Panc1 (cell line): Measurements from ENCODE around the gene HOXA10. TPM values are rescaled to one million over a fixed set of nuclear protein-coding genes. Genes with fewer than 3 reads are reported as not detected.

ENCODE experiments used
- ATAC-seq: fragments of 200-7000 bp; cut with Tn5 transposase; 2 replicates; pipeline ENCODE4 v1.9.1; 2020; ENCODE audit warnings: mild to moderate bottlenecking, moderate library complexity
- BruUV-seq: library from RNA; stranded (reverse); fragments of 400-500 nt; replicated peaks from 2 replicates; lab custom pipeline; 2021; lab: Mats Ljungman, UMichigan
- CTCF ChIA-PET: fragments of 300-600 bp; sonication (Branson Sonifier 250); formaldehyde crosslinking; loops from one replicate; lab custom pipeline; 2022; ENCODE audit warnings: antibody characterized with exemption; lab: Charles Lee
- POLR2A ChIA-PET: fragments of 300-600 bp; sonication (Branson Sonifier 250); formaldehyde crosslinking; loops from one replicate; lab custom pipeline; 2022; ENCODE audit warnings: antibody characterized with exemption; lab: Charles Lee
- DNase-seq: peaks from one replicate; pipeline ENCODE4 v3.0.0-alpha.2; 2010; ENCODE audit warnings: low read depth, low spot score
- H3K27ac ChIP-seq: 2 replicates; pipeline ENCODE4 v1.5.1; 2011; ENCODE audit warnings: mild to moderate bottlenecking, low read length, inconsistent platforms
- H3K27me3 ChIP-seq: fragments of 200-500 bp; sonication (Bioruptor generic); 2 replicates; pipeline ENCODE4 v1.6.0; 2014; ENCODE audit warnings: low read length, inconsistent platforms; ENCODE audit not compliant: control insufficient read depth, insufficient read depth
- H3K36me3 ChIP-seq: fragments of 200-500 bp; sonication (Bioruptor generic); 2 replicates; pipeline ENCODE4 v1.5.1; 2014; ENCODE audit warnings: inconsistent platforms, mild to moderate bottlenecking, low read length, moderate library complexity; ENCODE audit not compliant: control insufficient read depth, insufficient read depth
- H3K4me1 ChIP-seq: 2 replicates; pipeline ENCODE4 v1.5.1; 2011; ENCODE audit warnings: inconsistent platforms, mild to moderate bottlenecking, low read length, moderate library complexity; ENCODE audit not compliant: control insufficient read depth, insufficient read depth
- H3K4me3 ChIP-seq, 2 experiments: 2 replicates each; pipeline ENCODE4 v1.5.1; 2011 to 2012; ENCODE audit warnings: low read depth in 2 of 2, low read length in 2 of 2, mild to moderate bottlenecking in 2 of 2, inconsistent platforms in 1 of 2, moderate library complexity in 1 of 2
- H3K9me3 ChIP-seq: fragments of 200-500 bp; sonication (Bioruptor generic); 2 replicates; pipeline ENCODE4 v1.5.1; 2014; ENCODE audit warnings: low read depth, mild to moderate bottlenecking, inconsistent platforms, low read length, moderate library complexity; ENCODE audit not compliant: control insufficient read depth, insufficient read depth
- CTCF ChIP-seq: fragments of 450-650 bp; IDR thresholded peaks from 2 replicates; pipeline ENCODE4 v1.5.1; 2017; ENCODE audit warnings: mild to moderate bottlenecking
- POLR2AphosphoS5 ChIP-seq: IDR thresholded peaks from 2 replicates; pipeline ENCODE4 v1.6.1; 2012; ENCODE audit warnings: mild to moderate bottlenecking, low read depth, low read length, moderate library complexity
- SIN3A ChIP-seq: IDR thresholded peaks from 2 replicates; pipeline ENCODE4 v1.6.1; 2012; ENCODE audit warnings: low read depth, mild to moderate bottlenecking, low read length, moderate library complexity, borderline replicate concordance; ENCODE audit not compliant: insufficient read depth
- TCF7L2 ChIP-seq: IDR thresholded peaks from 2 replicates; pipeline ENCODE4 v1.6.1; 2011; ENCODE audit warnings: mild to moderate bottlenecking, low read depth, low read length, inconsistent platforms
- in situ Hi-C: cut with HindIII; loops from 2 replicates; pipeline ENCODE4 v1.10.0; 2016; ENCODE audit warnings: low sequenced_read_pairs, low pct_unique_long_range_greater_than_20kb
- intact Hi-C: fragments of 100-400 bp; cut with micrococcal nuclease; formaldehyde crosslinking; loops from one replicate; pipeline ENCODE4 v1.10.0; 2022; ENCODE audit not compliant: unreplicated experiment
- total RNA-seq: library from RNA; stranded (reverse); gene quantifications from one replicate; pipeline ENCODE4 v1.2.1, GENCODE V29; 2021; ENCODE audit not compliant: unreplicated experiment
- TF ChIP-seq, protein P1 (sequence below), 2 experiments: IDR thresholded peaks; 2 replicates each; pipeline ENCODE4 v1.6.1; 2011 to 2012; ENCODE audit warnings: low read depth in 2 of 2, control low read depth in 1 of 2, low read length in 1 of 2, mild to moderate bottlenecking in 1 of 2, moderate library complexity in 1 of 2; ENCODE audit not compliant: insufficient read depth in 1 of 2

HOXA10 gene
- total RNA-seq, 1 experiment from 2014 or later: 0.41 TPM

DNA sequence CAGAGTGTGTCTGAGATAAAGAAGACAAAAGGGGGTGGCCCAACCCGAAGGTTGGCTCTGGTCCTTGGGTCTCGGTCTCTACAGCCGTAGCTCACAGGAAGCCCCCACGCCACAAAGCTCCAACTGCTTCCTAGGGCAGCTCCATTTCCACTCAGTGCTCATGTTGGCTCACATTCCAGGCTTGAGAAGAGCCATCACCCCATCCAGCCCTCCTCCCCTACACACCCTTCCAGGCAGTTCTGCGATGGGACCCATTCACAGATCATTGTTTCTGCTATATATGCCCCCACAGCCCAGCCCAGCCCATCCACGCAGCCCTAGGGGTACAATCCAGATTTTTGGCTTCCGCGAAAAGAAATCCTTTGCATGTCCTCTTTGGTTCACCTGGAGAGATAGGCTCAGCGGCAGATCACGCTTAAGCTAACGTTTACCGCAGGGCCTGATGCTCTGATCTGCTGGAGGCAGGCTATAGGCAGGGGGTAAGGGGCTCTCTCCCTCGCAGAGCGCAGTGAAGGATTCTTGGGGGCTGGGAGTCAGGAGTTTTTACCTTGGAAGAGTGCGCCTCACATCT is 17.1 kb upstream of the HOXA10 start:
- intact Hi-C loops (no loop called here), in situ Hi-C loops (no loop called here)
- no TSS peak for BruUV-seq
- POLR2A ChIA-PET: no interaction called here
- Histone ChIP-seq H3K36me3 (no peaks in the 10 kb centered on the region), H3K4me1 (peaks cover 4% of the 10 kb centered on the region), H3K9me3 (no peaks in the 10 kb centered on the region), H3K27me3 (no peaks in the 10 kb centered on the region), H3K27ac (no peak overlapping the region), H3K4me3 (no peak overlapping the region)
- ATAC-seq (no peak), DNase-seq (no peak)
- CTCF ChIA-PET: interaction anchor here (0.6 kb wide), 1 partner anchor 12 kb away, joined by 3 read pairs; no protein-coding TSS in a partner anchor
- TF ChIP-seq POLR2AphosphoS5 (no peak), TCF7L2 (no peak), SIN3A (no peak), CTCF (no peak)
- TF ChIP-seq, protein P1, sequence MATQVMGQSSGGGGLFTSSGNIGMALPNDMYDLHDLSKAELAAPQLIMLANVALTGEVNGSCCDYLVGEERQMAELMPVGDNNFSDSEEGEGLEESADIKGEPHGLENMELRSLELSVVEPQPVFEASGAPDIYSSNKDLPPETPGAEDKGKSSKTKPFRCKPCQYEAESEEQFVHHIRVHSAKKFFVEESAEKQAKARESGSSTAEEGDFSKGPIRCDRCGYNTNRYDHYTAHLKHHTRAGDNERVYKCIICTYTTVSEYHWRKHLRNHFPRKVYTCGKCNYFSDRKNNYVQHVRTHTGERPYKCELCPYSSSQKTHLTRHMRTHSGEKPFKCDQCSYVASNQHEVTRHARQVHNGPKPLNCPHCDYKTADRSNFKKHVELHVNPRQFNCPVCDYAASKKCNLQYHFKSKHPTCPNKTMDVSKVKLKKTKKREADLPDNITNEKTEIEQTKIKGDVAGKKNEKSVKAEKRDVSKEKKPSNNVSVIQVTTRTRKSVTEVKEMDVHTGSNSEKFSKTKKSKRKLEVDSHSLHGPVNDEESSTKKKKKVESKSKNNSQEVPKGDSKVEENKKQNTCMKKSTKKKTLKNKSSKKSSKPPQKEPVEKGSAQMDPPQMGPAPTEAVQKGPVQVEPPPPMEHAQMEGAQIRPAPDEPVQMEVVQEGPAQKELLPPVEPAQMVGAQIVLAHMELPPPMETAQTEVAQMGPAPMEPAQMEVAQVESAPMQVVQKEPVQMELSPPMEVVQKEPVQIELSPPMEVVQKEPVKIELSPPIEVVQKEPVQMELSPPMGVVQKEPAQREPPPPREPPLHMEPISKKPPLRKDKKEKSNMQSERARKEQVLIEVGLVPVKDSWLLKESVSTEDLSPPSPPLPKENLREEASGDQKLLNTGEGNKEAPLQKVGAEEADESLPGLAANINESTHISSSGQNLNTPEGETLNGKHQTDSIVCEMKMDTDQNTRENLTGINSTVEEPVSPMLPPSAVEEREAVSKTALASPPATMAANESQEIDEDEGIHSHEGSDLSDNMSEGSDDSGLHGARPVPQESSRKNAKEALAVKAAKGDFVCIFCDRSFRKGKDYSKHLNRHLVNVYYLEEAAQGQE (IDR thresholded peaks at IDR 0.05; ENCODE audit: insufficient read depth in 1 of 2, low read depth in 2 of 2, low read length in 1 of 2): no peak

DNA sequence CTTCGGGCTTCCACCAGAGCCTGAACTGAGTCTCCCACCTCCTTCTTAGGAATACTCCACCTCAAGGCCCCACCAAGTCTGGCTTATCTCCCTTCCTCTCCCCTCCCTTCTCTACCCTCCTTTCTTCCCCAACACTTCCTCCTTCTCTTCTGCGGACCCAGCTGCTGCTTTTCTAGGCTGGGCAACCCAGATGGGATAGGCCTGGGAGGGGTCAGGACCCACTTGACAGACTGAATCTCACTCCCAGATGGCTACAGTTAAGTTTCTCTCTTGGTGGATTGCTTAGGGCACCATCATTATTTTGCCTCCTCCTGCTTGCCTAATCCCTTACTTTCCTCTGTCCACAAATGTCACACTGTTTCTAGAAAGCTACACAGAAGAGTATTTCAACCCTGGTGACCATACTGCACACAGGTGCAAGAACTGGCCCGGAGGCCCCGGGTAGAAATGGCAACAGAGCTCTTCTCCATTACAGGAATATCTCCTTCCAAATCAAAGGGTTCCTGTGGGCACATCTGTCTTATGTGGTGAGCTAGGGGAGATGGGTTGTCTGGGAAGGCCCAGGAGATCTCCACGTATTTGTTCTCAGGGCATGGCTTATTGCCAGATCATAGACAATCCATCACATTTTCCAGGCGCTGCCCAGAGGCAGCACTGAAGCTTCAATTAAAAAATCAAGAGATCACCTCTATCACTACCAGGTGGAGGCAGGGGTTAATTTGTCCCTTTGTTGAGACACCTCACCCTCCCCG is 16.1 kb upstream of the HOXA10 start:
- no peak overlapping the region for H3K4me3 ChIP-seq
- H3K9me3 ChIP-seq: no peaks in the 10 kb centered on the region
- CTCF ChIA-PET: no interaction called here
- ATAC-seq (no peak), DNase-seq (no peak)
- intact Hi-C loops: no loop called here
- no TSS peak for BruUV-seq
- in situ Hi-C loops: no loop called here
- no peaks in the 10 kb centered on the region for H3K27me3 ChIP-seq
- POLR2A ChIA-PET: no interaction called here
- H3K4me1 ChIP-seq: peaks cover 7% of the 10 kb centered on the region; the same call in 1 of the 2 replicates
- H3K27ac ChIP-seq: no peak overlapping the region
- H3K36me3 ChIP-seq: no peaks in the 10 kb centered on the region
- no peak for TF ChIP-seq CTCF
- no peak for TF ChIP-seq POLR2AphosphoS5
- TF ChIP-seq TCF7L2: no peak
- no peak for TF ChIP-seq SIN3A
- TF ChIP-seq, protein P1 (IDR thresholded peaks at IDR 0.05; ENCODE audit: insufficient read depth in 1 of 2, low read depth in 2 of 2, low read length in 1 of 2): no peak
